CD4-positive, alpha-beta T cell treated with Interleukin-6 at 100 ng/mL for 8 hours (primary cell): ENCODE data around the gene PRKAR2B.

Experiments used
- DNase-seq: peaks from one replicate; pipeline ENCODE4 v3.0.0-alpha.2; 2020; ENCODE audit warnings: mixed read lengths, low spot score

The PRKAR2B gene

GRCh38 chr7:107185716-107186115 is 141.2 kb downstream of the PRKAR2B start:
- DNase-seq, result no peak

- DNase-seq, result no peak
Measured at GRCh38 chr7:107186240-107186639, 141.7 kb downstream of the PRKAR2B start.

GRCh38 chr7:107187774-107188173 is 143.3 kb downstream of the PRKAR2B start:
- no peak for DNase-seq

GRCh38 chr7:107190090-107190489 is 145.6 kb downstream of the PRKAR2B start:
- DNase-seq, result no peak

- DNase-seq, result no peak
Measured at GRCh38 chr7:107194052-107194451, 149.5 kb downstream of the PRKAR2B start.

GRCh38 chr7:107196834-107197610 is 152.5 kb downstream of the PRKAR2B start:
- DNase-seq, result no peak

- no peak for DNase-seq
Measured at GRCh38 chr7:107201795-107202450, 157.4 kb downstream of the PRKAR2B start.

GRCh38 chr7:107203607-107204006 is 159.1 kb downstream of the PRKAR2B start:
- DNase-seq, result no peak

- no peak for DNase-seq
Measured at GRCh38 chr7:107206136-107206535, 161.6 kb downstream of the PRKAR2B start.

- no peak for DNase-seq
Measured at GRCh38 chr7:107206706-107207105, 162.2 kb downstream of the PRKAR2B start.

- no peak for DNase-seq
Measured at GRCh38 chr7:107207459-107207858, 163.0 kb downstream of the PRKAR2B start.

GRCh38 chr7:107208024-107208521 is 163.6 kb downstream of the PRKAR2B start:
- DNase-seq, result no peak

- DNase-seq, result no peak
Measured at GRCh38 chr7:107208563-107208962, 164.1 kb downstream of the PRKAR2B start.

GRCh38 chr7:107209565-107209964 is 165.1 kb downstream of the PRKAR2B start:
- DNase-seq, result no peak

GRCh38 chr7:107210400-107210799 is 165.9 kb downstream of the PRKAR2B start:
- DNase-seq, result no peak
